Stimulated activated CD4-positive, alpha-beta T cell treated with anti-CD3 and anti-CD28 coated beads, Interleukin-4, amount 100 ng/mL, for 4 hours (primary cell): ENCODE measurements around the gene PSPC1.
"Not testable (repeated sequence)": the region's sequence is repeated elsewhere in the genome, so short reads cannot be mapped to it uniquely, and the experiment has no call there.

ENCODE experiments used
- DNase-seq, 2 experiments: peaks; one replicate each; pipeline ENCODE4 v3.0.0-alpha.2; 2020

The PSPC1 gene

GRCh38 chr13:19782727-19783682 is at the start of gene PSPC1:
Gene PSPC1, minus strand, starts transcription at chr13:19782945. Its CDS starts 188 bp downstream, at chr13:19782757.
- DNase-seq: peak; percentile 94

GRCh38 chr13:19822673-19823072 is 39.9 kb upstream of the PSPC1 start:
- no peak for DNase-seq

- DNase-seq: peak; percentile 17 to 31
Observed at GRCh38 chr13:19818223-19818842, 35.6 kb upstream of the PSPC1 start.

- no peak for DNase-seq
Observed at GRCh38 chr13:19817510-19818158, 34.9 kb upstream of the PSPC1 start.

- DNase-seq: no peak
Observed at GRCh38 chr13:19817106-19817505, 34.4 kb upstream of the PSPC1 start.

- not testable (repeated sequence) for DNase-seq
Observed at GRCh38 chr13:19815842-19816241, 33.1 kb upstream of the PSPC1 start.

GRCh38 chr13:19810996-19811881 is 28.5 kb upstream of the PSPC1 start:
- DNase-seq: no peak

- DNase-seq: no peak
Observed at GRCh38 chr13:19810151-19810550, 27.4 kb upstream of the PSPC1 start.

GRCh38 chr13:19805765-19806164 is 23.0 kb upstream of the PSPC1 start:
- no peak for DNase-seq

- no peak for DNase-seq
Observed at GRCh38 chr13:19795956-19796355, 13.2 kb upstream of the PSPC1 start.

GRCh38 chr13:19794631-19795030 is 11.9 kb upstream of the PSPC1 start:
- DNase-seq: no peak

- no peak for DNase-seq
Observed at GRCh38 chr13:19791953-19792537, 9.3 kb upstream of the PSPC1 start.

GRCh38 chr13:19782049-19782726 is 557 bp downstream of the PSPC1 start:
- DNase-seq: peak; percentile 42 to 55

- no peak for DNase-seq
Observed at GRCh38 chr13:19781526-19781925, 1.2 kb downstream of the PSPC1 start.

- DNase-seq: not testable (repeated sequence)
Observed at GRCh38 chr13:19780753-19781418, 1.9 kb downstream of the PSPC1 start.

- no peak for DNase-seq
Observed at GRCh38 chr13:19772306-19772705, 10.4 kb downstream of the PSPC1 start.

GRCh38 chr13:19769854-19770253 is 12.9 kb downstream of the PSPC1 start:
- DNase-seq: no peak

- DNase-seq: no peak
Observed at GRCh38 chr13:19767966-19768365, 14.8 kb downstream of the PSPC1 start.

- DNase-seq: no peak
Observed at GRCh38 chr13:19766591-19766990, 16.2 kb downstream of the PSPC1 start.

- DNase-seq: no peak
Observed at GRCh38 chr13:19764237-19764636, 18.5 kb downstream of the PSPC1 start.

GRCh38 chr13:19763618-19764017 is 19.1 kb downstream of the PSPC1 start:
- no peak for DNase-seq
